ENCODE measurements around the gene TBC1D24.

Gene TBC1D24

DNA sequence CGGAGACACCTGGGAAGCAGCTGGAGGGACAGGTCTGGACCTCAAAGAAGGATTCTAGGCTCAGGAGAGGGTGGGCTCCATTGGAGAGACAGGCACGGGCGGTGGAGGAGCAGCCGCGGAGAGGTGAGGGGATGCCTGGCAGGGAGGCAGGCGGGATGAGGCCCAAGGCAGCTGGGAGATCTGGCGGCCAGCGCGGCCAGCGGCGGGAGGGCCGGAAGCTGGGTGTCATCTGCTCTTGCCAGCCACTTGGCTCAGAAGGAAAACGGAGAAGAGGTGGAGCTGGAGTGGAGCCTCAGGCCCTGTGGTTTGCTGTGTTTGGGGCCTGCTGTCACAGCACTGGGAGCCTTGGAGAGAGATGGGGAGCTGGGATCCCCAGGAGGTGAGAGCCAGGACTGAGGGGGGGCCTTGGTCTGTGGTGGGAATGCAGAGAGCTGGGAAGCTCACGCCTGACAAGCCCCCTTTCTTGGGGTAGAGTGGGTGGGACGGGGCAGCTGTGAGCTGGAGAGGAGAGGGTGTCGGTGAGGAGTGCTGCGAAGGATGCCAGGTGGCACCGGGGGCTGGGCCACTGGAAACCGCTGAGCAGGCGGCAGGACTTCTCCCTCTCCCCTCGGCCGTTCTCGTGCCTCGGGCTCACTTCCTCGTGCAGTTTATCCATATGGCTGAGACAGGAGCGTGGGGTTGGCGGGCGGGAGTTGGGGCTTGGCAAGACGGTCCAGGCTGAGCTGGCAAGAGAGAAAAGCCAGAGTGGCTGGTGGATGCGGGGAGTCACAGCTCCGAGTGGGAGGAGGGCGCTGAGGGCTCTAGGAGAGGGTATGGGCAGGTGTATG, 8.0 kb downstream of the TBC1D24 start:
- DNase-seq (ENCODE audit: low read depth in 2 of 2): no peak

DNA sequence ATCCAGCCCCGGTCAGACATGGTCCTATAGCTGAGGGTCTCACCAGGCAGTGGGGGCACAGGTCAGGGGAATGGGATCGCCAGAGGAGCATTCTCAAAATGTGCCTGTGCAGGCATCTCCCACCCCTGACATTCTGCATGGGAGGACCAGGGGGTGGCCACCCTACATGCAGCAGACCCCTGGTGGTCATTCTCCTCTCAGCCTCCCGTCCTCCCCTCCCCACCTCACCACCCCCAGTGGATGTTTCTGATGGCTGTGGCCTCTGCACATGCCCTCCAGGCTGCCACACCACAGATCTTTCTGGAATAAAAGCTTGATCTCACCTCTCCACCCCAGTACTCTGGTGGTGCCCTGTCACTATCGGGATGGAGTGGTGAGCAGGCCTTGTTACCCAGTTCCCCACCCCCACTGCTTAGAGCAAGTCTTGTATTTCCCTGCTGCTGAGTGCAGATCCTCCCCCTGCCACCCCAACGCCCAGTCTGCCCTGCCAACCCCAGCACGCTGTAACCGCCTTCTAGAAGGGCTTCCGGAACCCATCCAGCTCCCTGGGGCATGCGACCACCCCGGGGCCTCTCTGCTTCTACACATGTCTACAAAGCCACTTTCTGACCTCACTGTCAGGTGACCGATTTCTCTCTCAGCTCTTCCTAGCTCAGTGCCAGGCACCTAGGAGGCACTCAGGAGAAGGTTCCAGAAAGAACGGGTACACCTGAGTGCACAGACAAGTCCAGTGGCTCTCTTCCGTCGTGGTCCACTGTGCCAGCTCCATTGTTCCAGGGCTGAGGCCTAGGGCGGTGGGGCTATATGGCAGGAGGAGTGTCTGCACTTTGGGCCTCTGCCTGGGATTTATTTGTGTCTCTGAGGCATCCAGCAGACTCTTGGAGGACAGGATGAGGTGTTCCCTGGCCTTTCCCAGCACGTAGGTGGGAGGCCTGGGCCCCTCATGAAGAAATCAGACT, 9.3 kb downstream of the TBC1D24 start:
- no peak for DNase-seq (ENCODE audit: low read depth in 2 of 2)

DNA sequence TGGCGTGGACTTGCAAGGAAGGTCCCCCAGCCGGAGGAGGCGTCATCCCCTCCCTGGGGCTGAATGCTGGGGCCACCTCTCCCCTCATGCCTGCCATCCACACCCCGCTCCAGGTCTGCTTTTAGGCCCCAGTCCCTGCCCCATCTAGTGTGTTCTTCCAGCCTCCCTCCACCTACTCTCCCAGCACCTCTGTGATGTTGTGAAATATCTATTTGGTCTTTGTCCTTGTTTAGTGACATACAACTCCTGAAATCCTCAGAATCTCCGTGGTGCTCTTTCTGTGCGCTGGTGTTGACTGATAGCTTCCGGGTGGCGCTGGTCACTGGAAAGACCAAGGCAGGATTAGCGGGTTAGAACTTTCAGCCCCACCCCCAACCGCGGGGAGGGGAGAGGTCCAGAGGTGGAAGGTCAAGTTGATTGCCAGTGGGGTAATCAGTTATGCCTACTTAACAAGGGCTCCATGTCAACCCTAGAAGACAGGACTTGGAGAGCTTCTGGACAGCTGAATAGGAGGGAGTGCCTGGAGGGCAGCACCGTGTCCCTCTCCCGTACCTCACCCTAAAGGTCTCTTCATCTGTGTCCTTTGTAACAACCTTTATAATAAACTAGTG, 10.1 kb downstream of the TBC1D24 start:
- no peak for DNase-seq (ENCODE audit: low read depth in 2 of 2)

DNA sequence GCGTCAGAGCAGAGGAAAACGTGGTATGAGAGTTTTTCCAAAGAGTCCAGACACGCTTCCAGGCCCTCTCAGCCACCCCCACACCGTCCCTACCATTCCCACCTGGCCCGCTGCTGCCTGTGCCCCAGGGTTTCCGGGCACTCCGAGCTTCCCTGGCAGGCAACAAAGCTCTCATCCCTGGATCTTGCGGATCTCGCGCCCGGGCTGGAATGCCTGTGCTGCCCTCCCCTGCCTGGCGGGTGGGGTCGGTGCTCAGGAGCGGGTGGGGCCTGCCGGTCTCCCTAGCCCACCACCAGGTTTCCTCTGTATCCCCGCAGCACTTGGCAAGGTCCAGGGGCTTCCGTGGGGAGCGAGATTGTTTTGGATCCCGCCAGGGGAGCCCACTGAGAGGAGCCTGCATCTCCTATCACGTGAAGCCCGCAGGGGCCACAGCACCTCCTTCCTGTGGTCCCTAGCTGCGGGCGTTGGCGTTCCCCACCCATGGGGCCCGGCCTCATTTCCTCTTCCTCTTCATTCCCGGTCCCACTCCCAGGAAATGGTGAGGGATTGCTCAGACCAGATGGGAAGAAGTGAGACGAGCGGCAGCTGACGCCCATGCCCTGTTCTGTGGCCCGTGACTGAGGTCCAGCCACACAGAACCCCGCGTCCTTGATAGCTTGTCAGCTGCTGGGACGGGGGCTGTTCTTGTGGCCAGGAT, 11.0 kb downstream of the TBC1D24 start:
- DNase-seq (ENCODE audit: low read depth in 2 of 2): no peak

DNA sequence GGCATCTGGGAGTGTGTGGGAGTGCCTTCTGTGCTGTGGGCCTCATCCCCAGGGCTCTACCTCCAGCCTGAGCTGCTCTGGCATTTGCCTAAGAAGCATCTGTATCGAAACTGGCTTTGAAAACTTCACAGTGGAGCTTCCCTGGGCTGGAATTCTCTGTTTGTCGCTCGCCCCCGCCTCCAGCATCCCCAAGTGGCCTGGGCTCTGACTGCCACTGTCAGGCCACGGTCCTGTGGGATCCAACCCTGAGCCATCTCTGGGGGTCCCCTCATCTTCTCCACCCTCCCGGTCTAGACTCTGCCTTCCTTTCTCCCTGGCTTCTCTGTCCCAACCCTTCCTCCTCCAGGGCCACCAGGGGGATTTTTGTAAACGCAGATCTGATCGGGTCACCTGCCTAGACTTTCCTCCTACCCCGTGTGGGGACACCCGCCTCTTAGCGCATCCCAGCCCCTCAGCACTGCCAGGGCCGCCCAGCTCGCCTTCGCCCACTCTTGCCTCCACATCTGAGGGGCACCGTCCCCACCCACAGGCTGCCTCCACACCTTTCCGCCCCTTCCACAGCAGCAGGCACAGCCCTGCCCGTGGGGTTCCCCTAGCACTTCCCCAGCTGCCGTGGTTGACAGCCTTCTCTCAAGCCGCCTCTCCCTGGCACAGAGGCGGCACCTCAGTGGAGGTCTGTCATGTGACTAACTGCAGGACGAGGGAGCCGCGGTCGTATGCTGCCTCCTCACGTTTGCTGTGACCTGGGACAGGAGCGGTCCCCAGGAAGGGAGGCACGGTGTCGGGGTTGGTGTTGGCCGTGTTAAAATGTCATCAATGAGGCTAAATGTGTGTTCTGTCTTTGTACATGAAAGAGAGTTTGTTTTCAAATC, 12.0 kb downstream of the TBC1D24 start:
- DNase-seq (ENCODE audit: low read depth in 2 of 2): peak; percentile 65 to 70

DNA sequence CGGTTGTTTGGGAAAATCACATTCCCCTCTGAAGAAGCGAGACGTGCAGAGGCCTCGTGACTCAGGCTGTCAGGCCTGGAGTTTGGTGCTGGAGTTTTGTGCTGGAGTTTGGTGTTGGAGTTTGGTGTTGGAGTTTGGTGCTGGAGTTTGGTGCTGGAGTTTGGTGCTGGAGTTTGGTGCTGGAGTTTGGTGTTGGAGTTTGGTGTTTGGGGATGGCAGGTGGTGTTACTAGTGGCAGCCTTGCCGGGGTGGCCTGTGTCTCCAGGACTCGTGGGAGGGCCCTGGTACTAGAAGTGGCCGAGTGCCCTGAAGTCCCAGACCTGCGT, 12.6 kb downstream of the TBC1D24 start:
- no peak for DNase-seq (ENCODE audit: low read depth in 2 of 2)

DNA sequence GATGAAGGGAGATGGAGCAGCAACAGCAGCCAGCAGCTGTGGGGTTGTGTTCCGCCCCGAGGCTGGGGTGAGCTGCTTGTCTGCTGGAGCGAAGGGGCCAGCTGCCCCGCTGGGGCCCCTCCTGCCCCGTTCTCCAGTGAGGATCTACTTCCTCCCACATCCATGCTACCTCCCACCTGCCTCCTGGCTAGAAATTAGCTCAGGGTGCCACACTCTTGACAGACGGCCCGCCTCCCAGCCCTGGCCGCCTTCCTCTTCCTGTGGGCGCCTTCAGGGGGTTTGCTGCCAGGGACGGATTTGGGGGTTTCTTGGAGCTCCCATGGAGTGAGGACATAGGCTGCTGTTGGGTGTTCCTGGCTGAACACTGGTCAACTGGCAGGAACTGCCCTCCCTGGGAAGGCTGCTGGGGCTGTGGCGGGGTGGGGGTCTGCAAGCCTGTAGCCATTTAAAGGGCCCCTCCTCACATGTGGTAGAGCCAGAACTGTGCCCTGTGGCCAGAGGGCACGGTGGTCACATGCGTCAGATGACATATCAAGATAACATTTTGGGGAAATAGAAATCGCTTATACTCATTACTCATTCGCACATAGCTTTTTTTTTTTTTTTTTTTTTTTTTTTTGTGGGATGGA, 13.1 kb downstream of the TBC1D24 start:
- no peak for DNase-seq (ENCODE audit: low read depth in 2 of 2)

DNA sequence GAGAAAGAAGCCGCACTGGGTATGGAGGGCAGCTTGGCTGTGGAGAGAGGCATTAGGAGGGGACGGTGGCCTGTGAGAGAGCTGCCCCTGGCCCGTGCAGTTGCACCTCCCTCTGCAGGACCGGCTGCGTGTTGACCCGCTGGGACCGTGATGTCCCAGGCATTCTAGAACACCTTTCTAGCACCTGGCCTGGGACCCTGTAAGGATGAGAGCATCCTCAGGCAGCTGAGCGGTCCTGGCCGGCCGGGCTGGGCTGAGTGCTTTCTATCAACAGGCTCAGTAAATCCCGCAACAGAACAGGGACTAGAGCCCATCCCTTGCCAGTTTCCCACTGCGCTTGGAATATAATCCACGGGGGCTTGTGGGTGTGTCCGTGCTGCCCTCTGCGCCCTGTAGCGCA, 14.7 kb downstream of the TBC1D24 start:
- DNase-seq (ENCODE audit: low read depth in 2 of 2): no peak

DNA sequence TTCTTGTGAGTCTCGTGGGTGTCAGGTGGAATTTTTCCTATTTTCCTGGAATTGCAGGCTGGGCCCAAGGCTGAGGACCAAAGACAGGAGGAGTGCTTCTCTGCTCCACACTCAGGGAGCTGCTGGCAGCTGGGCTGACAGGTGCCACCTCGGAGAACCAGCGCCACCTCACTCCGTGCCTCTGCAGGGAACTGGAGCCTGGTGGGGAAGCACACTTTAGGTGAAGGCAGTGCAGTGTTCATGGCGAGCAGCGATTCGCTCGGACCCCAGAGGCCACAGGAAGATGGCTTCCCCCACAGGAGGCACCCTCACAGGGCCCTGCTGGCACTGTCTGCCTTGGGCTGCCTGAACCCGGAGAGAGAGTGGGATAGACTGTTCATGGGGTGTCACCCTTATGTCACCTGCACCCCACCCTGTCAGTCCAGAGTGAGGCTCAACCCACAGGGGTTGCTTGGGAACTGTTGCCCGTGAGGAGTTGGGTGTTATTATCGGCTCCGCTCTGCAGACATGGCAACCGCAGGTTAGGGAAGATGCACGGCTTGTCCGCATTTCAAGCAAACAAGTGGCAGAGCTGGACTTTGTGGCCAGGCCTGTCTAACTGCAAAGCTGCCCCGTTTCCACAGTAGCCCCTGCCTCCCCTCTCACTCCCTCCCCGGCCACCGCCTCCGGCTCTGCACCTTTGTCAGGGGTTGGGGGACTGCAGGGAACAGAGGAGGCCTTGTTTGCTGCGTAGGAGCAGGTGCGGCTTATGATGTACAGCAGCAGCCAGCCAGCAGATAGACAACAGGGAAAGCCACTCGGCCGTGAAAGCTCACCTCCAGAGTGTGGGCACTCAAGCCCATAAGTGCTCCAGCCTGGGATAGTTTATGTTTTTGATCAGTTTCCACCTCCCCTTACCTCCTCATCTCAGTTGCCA, 15.5 kb downstream of the TBC1D24 start:
- no peak for DNase-seq (ENCODE audit: low read depth in 2 of 2)

DNA sequence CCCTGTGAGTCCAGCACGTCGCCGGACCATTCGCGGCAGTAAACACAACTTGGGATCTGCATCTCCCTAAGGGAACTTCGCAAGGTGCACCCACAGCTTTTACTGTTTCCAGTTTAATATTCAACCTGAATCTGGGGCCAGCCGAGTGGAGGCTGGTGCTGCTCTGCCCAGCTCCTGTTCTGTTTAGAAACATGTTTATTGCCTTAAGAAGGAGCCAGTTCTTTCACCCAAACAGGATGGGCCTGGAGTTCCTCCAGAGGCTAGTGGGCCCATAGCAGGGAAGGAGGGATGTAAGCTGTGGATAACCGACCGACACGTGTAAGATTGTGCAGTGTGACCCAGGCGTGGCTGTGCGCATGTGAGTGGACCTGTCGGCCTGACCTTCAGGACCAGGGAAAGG, 17.4 kb downstream of the TBC1D24 start:
- no peak for DNase-seq (ENCODE audit: low read depth in 2 of 2)

DNA sequence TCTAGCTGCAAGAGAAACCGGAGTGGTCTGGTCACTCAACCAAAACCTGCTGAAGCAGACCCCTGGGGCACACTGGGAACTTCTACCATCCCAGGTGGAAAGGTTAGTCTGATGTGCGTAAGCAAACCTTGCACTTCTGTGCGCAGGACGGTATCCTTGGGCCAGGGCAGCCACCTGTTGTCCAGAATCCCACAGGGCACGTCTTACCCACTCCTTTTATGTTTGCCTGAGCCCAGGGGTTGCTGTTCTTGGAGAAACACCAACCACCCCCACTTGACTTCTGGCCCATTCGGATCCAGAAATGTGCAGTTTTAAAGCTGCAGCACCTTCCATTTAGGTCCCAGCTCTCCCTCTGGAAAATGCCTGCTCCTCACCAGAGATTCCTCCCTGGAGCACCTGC, 18.7 kb downstream of the TBC1D24 start:
- DNase-seq (ENCODE audit: low read depth in 2 of 2): no peak

DNA sequence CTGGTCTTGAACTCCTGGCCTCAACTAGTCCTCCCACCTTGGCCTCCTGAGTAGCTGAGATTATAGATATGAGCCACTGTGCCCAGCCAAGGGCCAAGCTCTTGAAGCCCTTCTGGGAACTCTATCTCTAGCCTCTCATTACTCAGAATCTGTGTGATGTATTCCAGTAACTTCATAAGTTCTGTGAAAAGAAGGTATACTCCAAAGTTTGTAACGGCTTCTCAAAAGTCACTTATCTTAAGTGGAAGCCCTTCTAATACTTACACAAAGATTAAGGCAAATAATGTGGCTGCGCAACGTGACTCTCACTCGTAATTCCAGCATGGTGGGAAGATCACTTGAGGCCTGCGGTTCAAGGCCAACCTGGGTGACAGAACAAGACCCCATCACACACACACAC, 19.7 kb downstream of the TBC1D24 start:
- DNase-seq (ENCODE audit: low read depth in 2 of 2): no peak

DNA sequence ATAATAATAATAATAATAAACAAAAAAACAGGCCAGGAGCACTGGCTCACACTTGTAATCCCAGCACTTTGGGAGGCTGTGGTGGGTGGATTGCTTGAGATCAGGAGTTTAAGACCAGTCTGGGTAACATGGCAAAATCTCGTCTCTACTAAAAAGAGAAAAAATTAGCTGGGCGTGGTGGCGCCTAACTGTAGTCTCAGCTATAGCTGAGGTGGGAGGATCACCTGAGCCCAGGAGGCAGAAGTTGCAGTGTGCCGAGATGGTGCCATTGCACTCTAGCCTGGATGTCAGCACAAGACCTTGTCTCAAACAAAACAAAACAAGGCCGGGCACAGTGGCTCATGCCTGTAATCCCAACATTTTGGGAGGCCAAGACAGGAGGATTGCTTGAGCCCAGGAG, 20.1 kb downstream of the TBC1D24 start:
- no peak for DNase-seq (ENCODE audit: low read depth in 2 of 2)

DNA sequence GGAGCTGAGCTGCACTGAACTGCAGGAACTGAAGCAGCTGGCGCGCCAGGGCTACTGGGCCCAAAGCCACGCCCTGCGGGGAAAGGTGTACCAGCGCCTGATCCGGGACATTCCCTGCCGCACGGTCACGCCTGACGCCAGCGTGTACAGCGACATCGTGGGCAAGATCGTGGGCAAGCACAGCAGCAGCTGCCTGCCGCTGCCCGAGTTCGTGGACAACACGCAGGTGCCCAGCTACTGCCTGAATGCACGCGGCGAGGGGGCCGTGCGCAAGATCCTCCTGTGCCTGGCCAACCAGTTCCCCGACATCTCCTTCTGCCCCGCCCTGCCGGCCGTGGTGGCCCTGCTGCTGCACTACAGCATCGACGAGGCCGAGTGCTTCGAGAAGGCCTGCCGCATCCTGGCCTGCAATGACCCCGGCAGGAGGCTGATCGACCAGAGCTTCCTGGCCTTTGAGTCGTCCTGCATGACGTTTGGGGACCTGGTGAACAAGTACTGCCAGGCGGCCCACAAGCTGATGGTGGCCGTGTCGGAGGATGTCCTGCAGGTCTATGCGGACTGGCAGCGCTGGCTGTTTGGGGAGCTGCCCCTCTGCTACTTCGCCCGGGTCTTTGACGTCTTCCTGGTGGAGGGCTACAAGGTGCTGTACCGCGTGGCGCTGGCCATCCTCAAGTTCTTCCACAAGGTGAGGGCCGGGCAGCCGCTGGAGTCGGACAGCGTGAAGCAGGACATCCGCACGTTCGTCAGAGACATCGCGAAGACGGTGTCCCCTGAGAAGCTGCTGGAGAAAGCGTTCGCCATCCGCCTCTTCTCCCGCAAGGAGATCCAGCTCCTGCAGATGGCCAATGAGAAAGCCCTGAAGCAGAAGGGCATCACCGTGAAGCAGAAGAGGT, 21.5 kb downstream of the TBC1D24 start:
- no peak for DNase-seq (ENCODE audit: low read depth in 2 of 2)

DNA sequence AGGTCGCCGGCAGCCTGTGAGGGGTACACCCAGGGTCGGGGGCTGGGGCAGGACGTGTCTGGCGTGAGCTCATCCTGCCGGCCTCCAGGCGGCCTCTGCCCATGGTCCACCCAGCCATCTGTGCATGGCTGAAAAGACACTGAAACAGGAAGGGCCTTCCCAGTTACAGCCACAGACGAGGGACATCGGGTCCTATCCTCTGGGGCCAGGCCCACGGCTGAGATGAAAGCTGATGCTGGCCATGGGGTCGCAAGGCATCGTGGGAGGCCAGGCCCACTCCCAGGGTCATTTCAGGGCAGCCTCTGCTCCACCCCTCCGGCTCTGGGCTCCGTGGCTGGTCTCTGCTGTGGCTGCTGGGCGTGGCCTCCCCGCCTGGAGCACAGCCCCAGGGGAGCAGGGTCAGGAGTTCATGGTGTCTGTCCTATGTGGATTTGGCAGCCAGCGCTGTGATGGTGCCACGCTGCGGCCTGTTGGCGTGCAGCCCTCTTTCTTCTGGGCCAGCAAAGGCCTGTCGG, 22.2 kb downstream of the TBC1D24 start:
- DNase-seq (ENCODE audit: low read depth in 2 of 2): no peak

DNA sequence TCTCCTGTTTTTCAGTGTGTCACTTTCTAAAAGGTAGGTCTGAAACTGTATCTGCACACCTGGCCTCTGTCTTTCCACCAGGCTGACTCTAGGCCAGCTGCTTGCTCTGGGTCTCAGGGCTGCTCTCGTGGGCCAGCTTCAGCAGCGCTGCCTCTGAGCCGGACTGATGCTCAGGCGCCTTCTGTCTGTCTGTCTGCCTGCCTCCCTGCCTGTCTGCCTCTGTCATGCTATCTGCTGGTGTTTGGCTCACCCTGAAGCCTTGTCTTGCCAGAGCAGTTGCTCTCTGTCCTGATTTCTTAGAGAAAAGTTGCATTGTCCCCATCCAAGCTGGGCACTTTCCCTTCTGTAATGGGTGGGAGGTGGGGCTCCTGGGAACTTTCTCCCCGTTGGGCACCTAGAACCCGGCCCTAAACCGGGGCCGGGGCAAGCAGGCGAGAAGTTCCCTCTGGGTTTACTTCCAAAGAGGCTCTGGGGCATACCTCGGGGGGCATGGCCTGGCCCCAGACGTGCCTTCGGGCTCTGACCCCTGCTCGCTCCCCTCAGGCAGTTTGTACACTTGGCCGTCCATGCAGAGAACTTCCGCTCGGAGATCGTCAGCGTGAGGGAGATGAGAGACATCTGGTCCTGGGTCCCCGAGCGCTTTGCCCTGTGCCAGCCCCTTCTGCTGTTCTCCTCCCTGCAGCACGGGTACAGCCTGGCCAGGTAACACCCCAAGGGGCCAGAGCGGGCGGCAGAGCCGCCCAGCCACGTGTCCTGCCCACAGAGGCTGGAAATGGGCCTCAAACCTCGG, 23.0 kb downstream of the TBC1D24 start:
- no peak for DNase-seq (ENCODE audit: low read depth in 2 of 2)

DNA sequence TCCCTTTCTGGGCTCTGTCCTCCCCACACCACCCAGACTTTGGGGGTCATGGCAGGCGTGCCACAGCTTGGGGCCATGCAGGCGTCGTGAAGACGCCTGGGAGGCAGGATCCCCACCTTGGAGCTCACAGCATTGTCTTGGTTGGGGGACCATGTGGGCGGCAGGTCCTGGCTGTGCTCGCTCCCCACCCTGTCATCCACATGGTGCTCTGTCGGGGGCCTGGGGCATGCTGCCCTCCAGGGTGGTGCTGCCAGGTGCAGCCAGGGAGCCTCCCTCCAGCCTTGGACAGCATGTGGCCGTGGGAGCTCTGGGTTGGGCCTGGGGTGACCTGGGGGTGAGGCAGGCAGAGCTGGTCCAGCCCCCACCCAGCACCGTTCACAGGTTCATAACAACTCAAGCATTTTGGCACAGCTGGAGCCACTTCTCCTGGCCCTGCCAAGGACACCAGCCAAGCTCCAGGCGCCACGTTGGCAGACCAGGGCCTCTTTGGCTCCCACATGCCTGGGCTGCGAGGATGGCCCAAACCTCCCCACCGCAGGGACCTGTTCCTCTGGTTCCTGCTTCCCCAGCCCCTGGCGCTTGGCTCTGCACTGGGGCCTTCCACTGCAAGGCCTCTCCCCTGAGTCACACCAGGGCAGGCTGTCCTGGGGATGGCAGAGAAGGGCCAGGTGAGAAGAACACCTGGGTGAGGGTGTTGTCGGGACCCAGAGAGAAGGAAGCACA, 23.8 kb downstream of the TBC1D24 start:
- DNase-seq (ENCODE audit: low read depth in 2 of 2): no peak

Data from stimulated activated CD4-positive, alpha-beta T cell treated with anti-CD3 and anti-CD28 coated beads, Interleukin-1b, Interleukin-23, amount 100 ng/mL, for 4 hours (primary cell).